Measurements from ENCODE around the gene NAA30.

GRCh38 chr14:57462551-57462950 is 72.2 kb downstream of the NAA30 start:
- TF ChIP-seq CTCF (IDR thresholded peaks at IDR 0.05) = no peak
- TF ChIP-seq MAX (CRISPR knock-in tag; IDR thresholded peaks at IDR 0.05) = no peak
